Raji (cell line): ENCODE results near the gene RTN4IP1.

Experiments used
- POLR2A ChIP-seq: IDR thresholded peaks from 2 replicates; pipeline ENCODE4 v1.6.1; 2011; ENCODE audit warnings: low read depth, low read length, control low read depth; ENCODE audit not compliant: insufficient read depth

RTN4IP1 gene, protein sequence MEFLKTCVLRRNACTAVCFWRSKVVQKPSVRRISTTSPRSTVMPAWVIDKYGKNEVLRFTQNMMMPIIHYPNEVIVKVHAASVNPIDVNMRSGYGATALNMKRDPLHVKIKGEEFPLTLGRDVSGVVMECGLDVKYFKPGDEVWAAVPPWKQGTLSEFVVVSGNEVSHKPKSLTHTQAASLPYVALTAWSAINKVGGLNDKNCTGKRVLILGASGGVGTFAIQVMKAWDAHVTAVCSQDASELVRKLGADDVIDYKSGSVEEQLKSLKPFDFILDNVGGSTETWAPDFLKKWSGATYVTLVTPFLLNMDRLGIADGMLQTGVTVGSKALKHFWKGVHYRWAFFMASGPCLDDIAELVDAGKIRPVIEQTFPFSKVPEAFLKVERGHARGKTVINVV

DNA sequence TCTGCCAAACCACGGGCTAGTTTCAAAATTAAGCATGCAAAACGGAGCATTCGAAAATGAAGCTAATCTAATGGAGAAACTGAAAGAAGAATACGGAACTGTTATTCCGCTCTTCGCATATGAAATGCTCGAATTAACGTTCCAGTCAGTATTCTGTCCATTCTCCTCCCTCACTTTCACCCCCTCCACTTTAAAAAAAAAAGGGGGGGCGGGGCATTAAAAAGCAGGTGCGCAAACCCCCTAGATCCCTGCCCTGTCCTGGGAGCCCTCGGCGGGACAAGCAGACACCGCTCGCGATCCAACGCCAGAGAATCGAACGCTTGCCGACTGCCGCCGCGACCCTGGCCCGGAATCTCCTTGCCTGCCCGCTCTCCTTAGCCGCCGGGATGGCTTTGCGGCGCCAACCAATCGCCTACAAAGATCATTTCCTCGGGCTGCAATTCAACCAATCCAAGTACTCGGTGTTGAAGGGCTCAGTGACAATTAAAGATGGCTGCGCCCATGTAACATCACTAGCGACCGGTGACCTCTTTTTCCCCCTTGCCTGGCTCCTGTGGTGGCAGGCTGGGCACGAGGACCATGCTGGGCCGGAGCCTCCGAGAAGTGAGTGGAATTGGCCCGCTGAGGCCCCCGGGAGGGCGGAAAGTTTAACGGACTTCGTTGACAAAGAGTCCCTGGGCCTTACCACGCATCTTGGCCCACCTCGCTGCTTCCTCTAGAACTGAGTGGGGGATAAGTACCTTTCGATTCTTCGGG, at the start of gene RTN4IP1, which contains the start of gene QRSL1:
Gene RTN4IP1, minus strand, starts transcription at position 396 of the 756 bp plus-strand sequence. CDS start 477 bp downstream, outside the sequence.
Gene QRSL1, plus strand, starts transcription at position 476 of the 756 bp plus-strand sequence. Its CDS starts 104 bp downstream, at position 580.
- TF ChIP-seq POLR2A, result peak; percentile 74

DNA sequence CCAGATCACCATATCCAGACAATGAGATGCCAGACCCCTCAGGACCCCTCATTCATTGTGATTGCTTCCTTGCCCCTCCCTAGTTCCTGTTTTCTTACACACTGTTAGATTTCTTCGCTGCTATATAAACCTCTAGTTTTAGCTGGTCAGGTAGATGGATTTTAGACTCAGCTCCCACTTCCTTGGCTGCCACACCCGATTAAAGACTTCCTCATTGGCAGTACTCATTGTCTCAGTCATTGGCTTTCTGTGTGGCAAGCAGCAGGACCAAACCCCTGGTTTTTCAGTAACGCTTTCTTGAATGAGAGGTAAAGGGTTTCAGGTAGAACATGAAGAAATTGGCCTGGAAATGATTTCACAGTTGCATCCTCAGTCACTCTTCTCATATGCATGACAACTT, 48.0 kb upstream of the RTN4IP1 start:
- TF ChIP-seq POLR2A, result no peak

DNA sequence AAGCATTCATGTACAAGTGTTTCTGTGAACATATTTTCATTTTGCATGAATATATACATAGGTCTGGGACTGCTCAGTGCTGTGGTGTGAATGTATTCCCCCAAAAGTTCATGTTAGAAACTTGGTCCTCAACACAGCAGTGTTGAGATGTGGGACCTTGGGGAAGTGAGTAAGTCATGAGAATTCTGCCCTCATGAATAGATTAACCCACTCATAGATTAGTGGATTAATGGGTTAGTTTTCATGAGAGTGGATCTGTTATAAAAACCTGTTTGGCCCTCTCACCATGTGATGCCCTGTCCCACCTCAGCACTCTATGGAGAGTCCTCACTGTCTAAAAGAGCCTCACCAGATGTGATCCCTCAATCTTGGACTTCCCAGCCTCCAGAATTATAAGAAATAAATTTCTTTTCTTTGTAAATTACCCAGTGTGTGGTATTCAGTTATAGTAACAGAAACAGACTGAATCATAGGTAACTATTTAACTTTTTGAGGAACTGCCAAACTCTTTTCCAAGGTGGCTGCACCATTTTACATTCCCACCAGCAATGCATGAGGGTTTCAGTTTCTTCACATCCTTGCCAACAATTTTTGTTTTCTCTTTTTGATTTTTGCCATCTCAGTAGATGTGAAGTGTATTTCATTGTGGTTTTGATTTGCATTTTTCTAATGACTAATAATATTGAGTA, 45.4 kb upstream of the RTN4IP1 start:
- no peak for TF ChIP-seq POLR2A

DNA sequence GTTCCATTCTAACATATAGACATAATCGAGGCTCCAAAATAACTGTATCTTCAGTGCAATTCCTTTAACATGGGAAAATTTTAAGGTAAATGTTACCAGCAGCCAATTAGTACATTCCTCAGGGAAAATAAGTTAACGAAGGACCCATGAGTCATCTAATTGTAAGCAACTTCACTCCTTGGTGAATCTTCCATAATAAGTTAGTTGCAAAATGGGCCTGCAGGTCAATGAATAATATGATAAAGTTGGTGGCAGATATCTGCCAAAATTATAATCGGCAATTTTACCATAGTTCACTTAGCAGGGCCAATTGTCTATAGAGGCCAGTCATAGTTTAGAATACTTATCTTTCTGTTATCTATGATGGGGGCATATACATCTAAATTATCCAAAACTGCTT, 42.4 kb upstream of the RTN4IP1 start:
- TF ChIP-seq POLR2A, result no peak

DNA sequence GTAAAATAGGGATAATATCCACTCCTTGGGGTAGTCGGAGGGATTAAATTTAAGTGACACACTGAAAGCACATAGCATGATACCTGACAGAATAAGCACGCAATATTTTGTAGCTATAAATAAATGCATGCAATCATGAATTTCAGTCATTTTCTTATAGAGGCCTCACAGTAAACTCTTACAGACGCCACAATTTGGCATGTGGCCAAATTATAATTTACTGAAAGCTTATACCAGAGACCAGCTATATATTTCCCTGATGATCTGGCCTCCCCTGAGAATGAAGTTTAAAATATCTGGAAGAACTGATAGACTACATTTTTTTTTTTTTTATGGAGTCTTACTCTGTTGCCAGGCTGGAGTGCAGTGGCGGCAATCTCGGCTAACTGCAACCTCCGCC, 40.9 kb upstream of the RTN4IP1 start:
- no peak for TF ChIP-seq POLR2A

DNA sequence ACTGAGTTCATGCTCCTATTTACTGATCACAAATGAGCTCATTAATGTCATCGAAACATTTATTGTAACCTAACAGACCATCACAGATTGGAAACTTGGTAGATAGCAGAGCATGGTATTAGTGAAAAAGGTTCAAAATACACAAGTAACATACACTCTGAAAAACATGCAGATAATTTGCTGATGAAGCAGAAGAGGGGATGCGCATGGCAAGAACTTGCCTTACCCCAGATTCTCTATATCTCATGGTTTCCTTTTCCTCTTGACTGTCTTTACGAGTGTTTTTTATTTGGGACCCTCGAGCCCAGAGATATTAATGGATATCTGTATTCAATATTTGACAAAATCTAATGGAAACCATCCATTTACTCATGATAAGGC, 37.7 kb upstream of the RTN4IP1 start:
- TF ChIP-seq POLR2A, result no peak

DNA sequence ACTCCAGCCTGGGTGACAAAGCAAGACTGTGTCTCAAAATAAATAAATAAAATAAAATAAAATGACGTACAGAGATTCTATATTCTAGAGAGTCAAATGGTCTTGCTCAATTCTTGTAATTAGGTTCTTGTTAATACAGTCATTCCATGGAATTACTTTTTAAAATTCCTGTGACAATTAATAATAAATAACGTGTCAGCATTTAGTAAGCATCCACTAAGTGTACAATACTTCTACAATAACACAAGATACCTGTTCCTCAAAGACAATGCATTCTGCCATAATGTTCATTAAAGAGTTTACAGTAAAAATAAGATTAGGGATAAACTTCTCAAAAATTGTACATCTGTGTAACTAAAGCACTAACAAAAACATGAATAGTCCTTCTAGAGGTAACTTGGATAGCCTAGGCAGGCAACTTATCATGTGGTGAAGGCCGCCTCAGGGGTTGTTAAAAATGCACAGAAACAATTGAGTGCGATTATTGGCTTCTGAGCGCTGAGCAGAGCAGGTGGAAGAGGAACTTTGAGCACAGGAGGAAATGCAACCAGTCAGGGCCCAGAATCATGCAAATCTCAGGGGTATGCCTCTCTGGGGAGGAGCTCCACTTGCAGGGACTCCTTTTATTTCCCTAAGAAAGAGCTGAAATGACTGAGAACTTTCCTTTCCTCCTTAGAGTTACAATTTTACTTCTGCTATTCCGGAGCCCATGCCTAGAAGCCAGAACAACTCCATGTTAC, 37.2 kb upstream of the RTN4IP1 start:
- TF ChIP-seq POLR2A, result no peak

DNA sequence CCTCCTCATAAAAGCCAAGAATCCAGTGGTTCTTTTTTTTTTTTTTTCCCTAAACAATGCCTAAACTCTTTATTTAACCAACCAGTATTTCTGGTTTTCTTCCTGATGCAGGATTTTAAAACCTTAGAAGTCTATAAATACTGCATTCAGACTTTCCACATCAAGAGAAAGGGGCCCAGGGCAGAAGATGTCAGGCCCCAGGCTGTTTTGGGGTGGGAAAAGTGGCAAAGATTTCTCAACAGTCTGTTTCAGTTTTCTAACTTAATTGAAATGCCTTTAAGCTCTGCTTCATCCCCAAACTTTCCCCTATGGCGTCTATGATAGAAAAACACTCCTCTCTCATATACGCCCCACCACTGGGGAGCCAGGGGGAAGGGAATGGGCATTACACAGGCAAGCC, 33.2 kb upstream of the RTN4IP1 start:
- TF ChIP-seq POLR2A, result no peak

DNA sequence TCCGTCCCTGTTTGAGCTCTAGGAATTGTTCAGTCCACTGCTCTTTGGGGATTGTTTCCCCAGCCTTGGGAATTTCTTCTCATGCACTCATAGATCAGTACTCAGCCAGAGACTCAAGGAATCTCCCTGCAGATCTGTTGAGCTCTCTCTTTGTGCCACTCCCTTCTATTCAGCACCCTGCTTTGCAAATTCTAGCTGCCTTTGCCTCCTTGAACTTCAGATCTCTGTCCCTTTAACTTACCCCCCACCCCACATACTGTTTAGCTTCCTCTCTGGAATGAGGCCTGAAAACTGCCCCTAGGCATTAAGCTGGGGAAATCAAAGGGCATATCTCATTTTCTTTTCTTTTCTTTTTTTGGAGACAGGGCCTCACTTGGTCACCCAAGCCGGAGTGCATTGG, 30.6 kb upstream of the RTN4IP1 start:
- TF ChIP-seq POLR2A, result no peak

DNA sequence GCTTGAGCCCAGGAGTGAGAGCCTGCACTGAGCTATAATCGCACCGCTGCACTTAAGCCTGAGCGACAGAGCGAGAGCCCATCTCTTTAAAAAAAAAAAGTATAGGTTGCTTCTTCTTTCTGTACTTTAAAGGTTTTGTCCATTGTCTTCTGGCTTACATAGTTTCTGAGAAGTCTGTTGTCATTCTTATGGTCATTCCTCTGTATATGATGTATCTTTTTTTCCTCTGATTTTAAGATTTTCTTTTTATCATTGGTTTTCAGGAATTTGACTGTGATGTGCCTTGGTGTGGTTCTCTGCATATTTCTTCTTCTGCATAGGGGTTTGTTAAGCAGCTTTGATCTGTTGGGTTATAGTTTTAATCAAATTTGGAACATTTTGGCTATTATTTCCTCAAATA, 29.2 kb upstream of the RTN4IP1 start:
- TF ChIP-seq POLR2A, result no peak

DNA sequence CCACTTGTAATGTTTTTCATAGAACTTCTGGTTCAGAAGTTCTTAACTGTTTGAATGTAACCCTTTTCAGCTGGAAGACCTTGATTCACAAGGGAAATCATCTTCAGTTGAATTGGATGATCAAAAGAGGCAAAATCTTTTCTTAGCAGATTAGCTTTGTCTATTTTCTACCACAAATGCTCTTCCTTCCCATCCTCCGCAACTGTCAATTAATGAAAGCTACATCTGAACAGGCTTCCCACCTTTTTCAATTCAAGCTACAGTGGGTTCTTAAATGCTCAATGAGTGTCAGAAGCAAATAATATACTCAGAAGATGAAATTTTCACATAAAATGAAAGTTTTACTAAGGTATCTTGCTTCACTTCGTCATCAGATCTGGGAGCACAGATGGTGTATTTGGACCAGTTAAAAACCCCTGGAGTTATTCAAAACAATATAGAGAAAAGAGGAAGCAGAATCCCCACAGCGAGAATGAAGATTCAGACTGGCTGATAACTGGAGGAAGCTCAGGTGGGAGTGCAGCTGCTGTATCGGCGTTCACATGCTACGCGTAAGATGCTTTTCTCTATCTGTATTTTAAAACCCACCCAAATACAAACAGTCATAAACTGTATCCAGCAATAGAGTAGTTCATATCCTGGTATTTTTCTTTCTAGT, 19.5 kb upstream of the RTN4IP1 start:
- no peak for TF ChIP-seq POLR2A

DNA sequence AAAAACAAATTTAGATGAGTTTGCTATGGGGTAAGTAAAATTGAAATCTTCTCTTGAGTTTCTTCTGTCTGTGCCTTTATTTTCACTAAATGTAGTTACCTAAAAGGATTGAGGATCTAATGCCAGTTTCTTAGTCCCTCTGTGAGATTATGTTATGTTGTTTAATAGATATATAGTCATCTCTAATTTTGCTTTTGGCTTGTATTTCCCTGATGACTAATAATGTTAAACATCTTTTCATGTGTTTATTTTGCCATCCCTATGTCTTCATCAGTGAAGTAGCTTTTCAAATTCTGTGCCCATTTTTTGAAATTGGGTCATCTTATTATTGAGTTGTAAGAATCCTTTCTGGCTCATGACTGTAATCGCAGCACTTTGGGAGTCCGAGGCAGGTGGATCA, 13.8 kb upstream of the RTN4IP1 start:
- TF ChIP-seq POLR2A, result no peak

DNA sequence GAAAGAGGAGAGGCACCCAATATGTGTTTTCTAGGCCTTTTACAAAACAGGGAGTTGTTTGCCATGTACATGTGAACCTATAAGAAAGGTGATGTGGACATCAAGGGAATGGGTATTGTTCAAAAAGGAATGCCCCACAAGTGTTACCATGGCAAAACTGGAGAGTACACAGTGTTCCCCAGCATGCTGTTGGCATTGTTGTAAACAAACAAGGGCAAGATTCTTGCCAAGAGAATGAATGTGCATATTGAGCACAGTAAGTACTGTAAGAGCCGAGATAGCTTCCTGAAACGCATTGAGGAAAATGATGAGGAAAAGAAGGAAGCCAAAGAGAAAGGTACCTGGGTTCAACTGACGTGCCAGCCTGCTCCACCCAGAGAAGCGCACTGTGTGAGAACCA, 13.2 kb upstream of the RTN4IP1 start:
- no peak for TF ChIP-seq POLR2A

DNA sequence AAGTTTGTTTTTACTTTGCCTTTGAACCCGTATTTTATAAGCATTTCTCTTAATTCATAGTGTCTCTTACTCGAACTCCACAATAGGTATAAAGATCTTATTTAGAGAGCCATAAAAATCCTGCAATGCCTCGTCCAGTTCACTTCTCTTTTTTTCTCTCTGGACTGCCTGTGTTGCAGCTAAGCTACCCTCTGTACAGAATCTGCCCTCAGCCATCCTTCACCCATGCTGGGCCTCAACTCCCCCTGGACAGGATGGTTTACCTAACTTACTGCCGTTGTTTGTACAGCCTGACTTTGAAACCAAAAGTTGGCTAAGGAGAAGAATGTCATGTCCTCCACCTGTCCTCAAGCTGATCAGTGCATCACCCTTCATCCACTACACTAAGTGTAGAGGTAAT, 10.5 kb upstream of the RTN4IP1 start:
- no peak for TF ChIP-seq POLR2A
